GM10266 (cell line): ENCODE measurements around the gene FUT9.
"Not testable (repeated sequence)": the region's sequence is repeated elsewhere in the genome, so short reads cannot be mapped to it uniquely, and the experiment has no call there.

ENCODE experiments used
- DNase-seq: peaks from one replicate; pipeline ENCODE4 v3.0.0; 2012; ENCODE audit errors: extremely low spot score
- TF ChIP-seq, protein P1 (sequence below): IDR thresholded peaks from 2 replicates; pipeline ENCODE4 v1.5.1; 2012; ENCODE audit warnings: mild to moderate bottlenecking, low read depth; ENCODE audit not compliant: control insufficient read depth, insufficient read depth; ENCODE audit errors: missing control alignments

Gene FUT9

DNA sequence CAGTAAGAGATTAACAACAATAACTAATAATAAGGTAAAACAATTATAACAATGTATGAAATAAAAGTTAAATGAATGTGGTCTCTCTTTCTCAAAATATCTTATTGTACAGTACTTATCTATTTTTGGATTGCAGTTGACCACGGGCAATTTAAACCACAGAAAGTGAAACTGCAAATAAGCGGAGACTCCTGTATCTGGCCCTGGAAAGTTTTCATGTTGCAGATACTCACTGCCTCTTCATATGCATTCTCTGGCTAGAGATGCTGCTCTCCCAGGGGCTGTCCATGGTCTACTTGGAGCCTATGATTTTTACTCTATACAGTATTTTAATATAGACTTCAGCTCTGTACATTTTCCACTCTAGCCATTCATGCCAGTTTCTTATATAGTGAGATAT, 230.8 kb downstream of the FUT9 start:
- DNase-seq, result no peak
- TF ChIP-seq, protein P1, sequence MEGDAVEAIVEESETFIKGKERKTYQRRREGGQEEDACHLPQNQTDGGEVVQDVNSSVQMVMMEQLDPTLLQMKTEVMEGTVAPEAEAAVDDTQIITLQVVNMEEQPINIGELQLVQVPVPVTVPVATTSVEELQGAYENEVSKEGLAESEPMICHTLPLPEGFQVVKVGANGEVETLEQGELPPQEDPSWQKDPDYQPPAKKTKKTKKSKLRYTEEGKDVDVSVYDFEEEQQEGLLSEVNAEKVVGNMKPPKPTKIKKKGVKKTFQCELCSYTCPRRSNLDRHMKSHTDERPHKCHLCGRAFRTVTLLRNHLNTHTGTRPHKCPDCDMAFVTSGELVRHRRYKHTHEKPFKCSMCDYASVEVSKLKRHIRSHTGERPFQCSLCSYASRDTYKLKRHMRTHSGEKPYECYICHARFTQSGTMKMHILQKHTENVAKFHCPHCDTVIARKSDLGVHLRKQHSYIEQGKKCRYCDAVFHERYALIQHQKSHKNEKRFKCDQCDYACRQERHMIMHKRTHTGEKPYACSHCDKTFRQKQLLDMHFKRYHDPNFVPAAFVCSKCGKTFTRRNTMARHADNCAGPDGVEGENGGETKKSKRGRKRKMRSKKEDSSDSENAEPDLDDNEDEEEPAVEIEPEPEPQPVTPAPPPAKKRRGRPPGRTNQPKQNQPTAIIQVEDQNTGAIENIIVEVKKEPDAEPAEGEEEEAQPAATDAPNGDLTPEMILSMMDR, result no peak

DNA sequence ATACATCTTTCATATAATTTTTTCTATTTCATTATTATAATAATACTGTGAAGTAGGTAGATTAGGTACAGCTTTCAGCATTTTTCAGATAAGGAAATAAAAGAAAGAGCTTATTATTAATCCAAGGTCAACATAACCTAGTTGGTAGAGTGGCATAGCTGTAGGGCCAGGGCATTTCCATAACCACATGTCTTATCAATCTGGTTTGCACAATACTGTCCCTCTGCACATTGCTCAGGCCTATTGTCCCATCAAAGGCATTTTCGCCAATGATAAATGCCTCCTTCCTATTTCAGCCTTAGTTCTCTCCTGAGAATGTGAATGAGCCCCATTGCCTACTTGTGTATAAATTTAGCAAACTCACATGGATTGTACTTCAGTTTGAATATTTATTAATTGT, 234.0 kb downstream of the FUT9 start:
- TF ChIP-seq, protein P1, result no peak
- no peak for DNase-seq

DNA sequence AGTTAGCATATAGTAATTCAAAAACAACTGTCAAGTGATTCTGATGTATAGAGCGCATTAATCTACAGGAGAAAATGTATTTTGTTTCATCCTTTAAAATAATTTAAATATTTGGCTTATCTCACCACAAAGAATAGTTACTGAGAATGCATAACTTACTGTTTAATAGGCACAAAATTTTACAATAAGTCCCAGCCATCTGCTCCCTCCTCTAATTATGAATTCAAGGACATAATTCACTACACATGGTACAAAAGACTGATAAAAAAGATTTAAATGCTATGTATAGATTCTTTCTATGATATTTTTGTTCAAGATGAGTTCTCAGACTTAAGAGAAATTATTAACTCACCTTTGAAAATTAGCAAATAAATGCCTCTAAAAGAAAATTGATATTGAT, 242.0 kb downstream of the FUT9 start:
- DNase-seq, result no peak
- TF ChIP-seq, protein P1, result no peak

DNA sequence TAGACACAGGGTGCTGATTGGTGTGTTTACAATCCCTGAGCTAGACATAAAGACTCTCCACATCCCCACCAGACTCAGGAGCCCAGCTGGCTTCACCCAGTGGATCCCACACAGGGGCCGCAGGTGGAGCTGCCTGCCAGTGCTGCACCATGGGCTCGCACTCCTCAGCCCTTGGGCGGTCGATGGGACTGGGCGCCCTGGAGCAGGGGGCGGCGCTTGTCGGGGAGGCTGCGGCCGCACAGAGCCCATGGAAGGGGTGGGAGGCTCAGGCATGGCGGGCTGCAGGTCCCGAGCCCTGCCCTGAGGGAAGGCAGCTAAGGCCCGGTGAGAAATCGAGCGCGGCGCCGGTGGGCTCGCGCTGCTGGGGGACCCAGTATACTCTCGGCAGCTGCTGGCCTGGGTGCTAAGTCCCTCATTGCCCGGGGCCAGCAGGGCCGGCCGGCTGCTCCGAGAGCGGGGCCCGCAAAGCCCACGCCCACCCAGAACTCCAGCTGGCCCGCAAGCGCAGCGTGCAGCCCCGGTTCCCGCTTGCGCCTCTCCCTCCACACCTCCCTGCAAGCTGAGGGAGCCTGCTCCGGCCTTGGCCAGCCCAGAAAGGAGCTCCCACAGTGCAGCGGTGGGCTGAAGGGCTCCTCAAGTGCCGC, 245.1 kb downstream of the FUT9 start:
- not testable (repeated sequence) for DNase-seq
